ENCODE data around the gene OR11H7.

GRCh38 chr14:20180486-20180885, 48.3 kb upstream of the OR11H7 start:
- TF ChIP-seq POLR2A (IDR thresholded peaks at IDR 0.05; ENCODE audit: low read length): no peak
- no peak for TF ChIP-seq GATA1 (IDR thresholded peaks at IDR 0.05; ENCODE audit: low read depth, low read length)
